ENCODE results near the gene DUSP8. TPM values are rescaled to one million over a fixed set of nuclear protein-coding genes. Genes with fewer than 3 reads are reported as not detected.

DUSP8 gene
- total and polyA plus RNA-seq, 2 of the 8 experiments (the other 6 are each of a cell fraction or from before 2014, with no cell fraction given): 2.8 to 3.6 TPM

- Histone ChIP-seq H3K14ac (ENCODE audit: insufficient read length) (no peak overlapping the region), H3K4me1 (replicated peaks in 1 of 4; ENCODE audit: control insufficient read depth in 3 of 4, insufficient read depth in 4 of 4, low read length in 3 of 4) (peaks cover 8 to 53% (median 40%) of the 10 kb centered on the region in 4 experiments), H3K4ac (replicated peaks; ENCODE audit: insufficient read length, low read depth, low read length) (no peak overlapping the region), H2BK5ac (ENCODE audit: low read depth, low read length) (no peak overlapping the region), H2BK12ac (ENCODE audit: low read depth, low read length) (peak overlapping the region; percentile 94; the same call in 1 of the 2 replicates), H2BK15ac (ENCODE audit: low read length) (peak overlapping the region; percentile 99; the same call in 1 of the 2 replicates), H4K91ac (replicated peaks; ENCODE audit: insufficient read length, low read length) (peak overlapping the region; percentile 90), H2BK20ac (ENCODE audit: low read length) (peak overlapping the region; percentile 67; the same call in 1 of the 2 replicates), H3K27me3 (replicated peaks in 1 of 4; ENCODE audit: control insufficient read depth in 3 of 4, extremely low read depth in 1 of 4, insufficient read depth in 3 of 4, low read length in 3 of 4) (peaks cover 16 to 45% (median 36%) of the 10 kb centered on the region in 4 experiments), H3K9ac (replicated peaks in 1 of 4; ENCODE audit: extremely low read depth in 1 of 4, low read depth in 3 of 4, low read length in 3 of 4) (no peak overlapping the region), H2AK5ac (ENCODE audit: low read depth, low read length) (0 out of 2 replicates have a peak overlapping the region, but pooled peaks have one; percentile 17), H3K23me2 (ENCODE audit: low read depth, low read length) (no peaks in the 10 kb centered on the region; the same call in 1 of the 2 replicates), H3K9me3 (ENCODE audit: insufficient read depth in 2 of 2, low read depth in 1 of 2, low read length in 1 of 2) (no peaks in the 10 kb centered on the region), H3K18ac (ENCODE audit: extremely low read depth, low read length) (peak overlapping the region; percentile 24; the same call in 1 of the 2 replicates), H3K27ac (ENCODE audit: low read depth, low read length) (no peak overlapping the region), H4K20me1 (replicated peaks in 1 of 2; ENCODE audit: control insufficient read depth in 1 of 2, insufficient read depth in 2 of 2, low read length in 2 of 2) (peaks cover 2 to 21% of the 10 kb centered on the region in 2 experiments), H4K5ac (ENCODE audit: insufficient read length, low read depth, low read length) (no peak overlapping the region), H3K79me1 (ENCODE audit: low read depth, low read length) (no peaks in the 10 kb centered on the region), H3K4me3 (ENCODE audit: extremely low read depth in 1 of 4, insufficient read depth in 2 of 4, low read depth in 3 of 4, low read length in 4 of 4) (no peak overlapping the region), H2BK120ac (replicated peaks; ENCODE audit: low read depth, low read length) (no peak overlapping the region), H3K79me2 (ENCODE audit: control insufficient read depth in 1 of 2, insufficient read depth in 2 of 2, low read length in 2 of 2) (no peaks in the 10 kb centered on the region), H3K36me3 (ENCODE audit: control insufficient read depth in 2 of 4, insufficient read depth in 4 of 4, low read length in 3 of 4) (no peaks in the 10 kb centered on the region; a peak in 1 of 8 replicates), H2AFZ (ENCODE audit: low read length) (no peak overlapping the region), H3K56ac (replicated peaks; ENCODE audit: insufficient read length, low read depth, low read length) (no peak overlapping the region), H3K4me2 (ENCODE audit: insufficient read depth in 1 of 2, low read depth in 2 of 2, low read length in 2 of 2) (no peak overlapping the region), H4K8ac (ENCODE audit: extremely low read depth, insufficient read depth, low read length) (no peak overlapping the region), H3K23ac (ENCODE audit: insufficient read length) (no peak overlapping the region)
- ChIA-PET CTCF (ENCODE audit: partially characterized antibody) (interaction anchor here (1.0 to 9.6 kb wide), 6 partner anchors 8 to 33 kb away, joined by 3 to 140 read pairs (median 8); partner anchors contain the start of gene DUSP8), POLR2A (ENCODE audit: partially characterized antibody) (interaction anchor here (4.9 to 7.0 kb wide), 2 partner anchors 8 to 12 kb away, joined by 58 to 60 read pairs; no protein-coding TSS in a partner anchor)
- DNase-seq (ENCODE audit: low read depth in 1 of 2, low spot score in 2 of 2): no peak
- no peak for FAIRE-seq
- WGBS, 2 experiments (ENCODE audit: extremely low coverage in 1 of 2, insufficient coverage in 1 of 2, insufficient read length in 1 of 2, insufficient replicate concordance in 2 of 2, low coverage in 1 of 2, low lambda C conversion rate in 2 of 2, missing lambda C conversion rate in 1 of 2): 90% methylated on average over 13 of the region's 15 CpGs; no CpG with 5 or more reads in 1 of the 2 experiments
- no peak for TF ChIP-seq ZNF274 (IDR thresholded peaks at IDR 0.05; ENCODE audit: borderline replicate concordance, extremely low read depth, low read length)
- no peak for TF ChIP-seq PHF8 (conservative IDR thresholded peaks at IDR 0.05; ENCODE audit: low read depth, low read length)
- TF ChIP-seq JUND (IDR thresholded peaks at IDR 0.05; ENCODE audit: low read length): no peak
- TF ChIP-seq, protein P1, sequence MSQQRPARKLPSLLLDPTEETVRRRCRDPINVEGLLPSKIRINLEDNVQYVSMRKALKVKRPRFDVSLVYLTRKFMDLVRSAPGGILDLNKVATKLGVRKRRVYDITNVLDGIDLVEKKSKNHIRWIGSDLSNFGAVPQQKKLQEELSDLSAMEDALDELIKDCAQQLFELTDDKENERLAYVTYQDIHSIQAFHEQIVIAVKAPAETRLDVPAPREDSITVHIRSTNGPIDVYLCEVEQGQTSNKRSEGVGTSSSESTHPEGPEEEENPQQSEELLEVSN (IDR thresholded peaks at IDR 0.05): no peak
- no peak for TF ChIP-seq SRF (IDR thresholded peaks at IDR 0.05; ENCODE audit: low read depth, low read length)
- TF ChIP-seq KDM4A (IDR thresholded peaks at IDR 0.05; ENCODE audit: low read depth, low read length, severe bottlenecking): no peak
- no peak for TF ChIP-seq JUN (IDR thresholded peaks at IDR 0.05; ENCODE audit: low read depth, low read length)
- TF ChIP-seq, protein P2, sequence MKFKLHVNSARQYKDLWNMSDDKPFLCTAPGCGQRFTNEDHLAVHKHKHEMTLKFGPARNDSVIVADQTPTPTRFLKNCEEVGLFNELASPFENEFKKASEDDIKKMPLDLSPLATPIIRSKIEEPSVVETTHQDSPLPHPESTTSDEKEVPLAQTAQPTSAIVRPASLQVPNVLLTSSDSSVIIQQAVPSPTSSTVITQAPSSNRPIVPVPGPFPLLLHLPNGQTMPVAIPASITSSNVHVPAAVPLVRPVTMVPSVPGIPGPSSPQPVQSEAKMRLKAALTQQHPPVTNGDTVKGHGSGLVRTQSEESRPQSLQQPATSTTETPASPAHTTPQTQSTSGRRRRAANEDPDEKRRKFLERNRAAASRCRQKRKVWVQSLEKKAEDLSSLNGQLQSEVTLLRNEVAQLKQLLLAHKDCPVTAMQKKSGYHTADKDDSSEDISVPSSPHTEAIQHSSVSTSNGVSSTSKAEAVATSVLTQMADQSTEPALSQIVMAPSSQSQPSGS (IDR thresholded peaks at IDR 0.05; ENCODE audit: low read length): no peak
- TF ChIP-seq SIX5 (IDR thresholded peaks at IDR 0.05; ENCODE audit: low read depth, low read length): no peak
- TF ChIP-seq RBBP5 (IDR thresholded peaks at IDR 0.05; ENCODE audit: borderline replicate concordance, low read depth, low read length): no peak
These were observed 11.9 kb downstream of the DUSP8 start for GRCh38 chr11:1560002-1560648.
